OCI-LY1 (cell line): ENCODE data around the gene KRT8.

Experiments used
- H2AFZ ChIP-seq: fragments of 200-600 bp; sonication (generic), shearing (Covaris generic); 2 replicates; pipeline ENCODE4 v1.6.0; 2014; ENCODE audit warnings: antibody characterized with exemption, mild to moderate bottlenecking, low read length
- H3F3A ChIP-seq: fragments of 200-600 bp; sonication (generic), shearing (Covaris generic); 2 replicates; pipeline ENCODE4 v1.6.0; 2014; ENCODE audit warnings: mild to moderate bottlenecking, antibody characterized with exemption, low read length, moderate library complexity; ENCODE audit not compliant: insufficient read depth
- H3K27ac ChIP-seq: fragments of 200-600 bp; sonication (generic); 2 replicates; pipeline ENCODE4 v1.5.1; 2014; ENCODE audit warnings: low read length, mixed run types, mild to moderate bottlenecking, low read depth; ENCODE audit not compliant: poor library complexity, severe bottlenecking
- H3K27me3 ChIP-seq: fragments of 200-600 bp; sonication (generic); 2 replicates; pipeline ENCODE4 v1.6.0; 2014; ENCODE audit warnings: antibody characterized with exemption, mild to moderate bottlenecking, low read length, moderate library complexity; ENCODE audit not compliant: insufficient read depth
- H3K36me3 ChIP-seq: fragments of 200-600 bp; sonication (generic); 2 replicates; pipeline ENCODE4 v1.6.1; 2014; ENCODE audit warnings: mild to moderate bottlenecking, antibody characterized with exemption, low read length, moderate library complexity, mixed read lengths; ENCODE audit not compliant: insufficient read depth
- H3K4me1 ChIP-seq: fragments of 200-600 bp; sonication (generic); 2 replicates; pipeline ENCODE4 v1.5.1; 2014; ENCODE audit warnings: mild to moderate bottlenecking, low read length, moderate library complexity; ENCODE audit not compliant: insufficient read depth, severe bottlenecking
- H3K4me2 ChIP-seq: fragments of 200-600 bp; sonication (generic), shearing (Covaris generic); 2 replicates; pipeline ENCODE4 v1.6.1; 2014; ENCODE audit warnings: low read length
- H3K4me3 ChIP-seq: fragments of 200-600 bp; sonication (generic); 2 replicates; pipeline ENCODE4 v1.5.1; 2014; ENCODE audit warnings: low read length, low read depth, mild to moderate bottlenecking, mixed read lengths; ENCODE audit not compliant: poor library complexity, severe bottlenecking
- H3K79me2 ChIP-seq: fragments of 200-600 bp; shearing (Covaris generic); 2 replicates; pipeline ENCODE4 v1.6.1; 2016; ENCODE audit warnings: mixed run types, low read length, mixed read lengths; ENCODE audit not compliant: insufficient read depth
- H3K9ac ChIP-seq: fragments of 200-600 bp; sonication (generic), shearing (Covaris generic); 2 replicates; pipeline ENCODE4 v1.6.1; 2014; ENCODE audit warnings: mild to moderate bottlenecking, low read length, mixed read lengths
- H3K9me2 ChIP-seq: fragments of 200-600 bp; sonication (generic), shearing (Covaris generic); 2 replicates; pipeline ENCODE4 v1.6.1; 2014; ENCODE audit warnings: low read depth, mild to moderate bottlenecking, low read length, mixed read lengths
- H3K9me3 ChIP-seq: fragments of 200-600 bp; shearing (Covaris generic); 2 replicates; pipeline ENCODE4 v1.6.1; 2014; ENCODE audit warnings: low read length, mixed read lengths
- H4K20me1 ChIP-seq: fragments of 200-600 bp; sonication (generic), shearing (Covaris generic); 2 replicates; pipeline ENCODE4 v1.6.0; 2016; ENCODE audit warnings: mild to moderate bottlenecking, low read length; ENCODE audit not compliant: insufficient read depth
- EZH2 ChIP-seq: fragments of 200-600 bp; sonication (generic), shearing (Covaris generic); IDR thresholded peaks from 2 replicates; pipeline ENCODE4 v1.8.0; 2017; ENCODE audit warnings: borderline replicate concordance, mixed run types, mild to moderate bottlenecking, antibody characterized with exemption, low read length, moderate library complexity, mixed read lengths
- TF ChIP-seq, protein P1 (sequence below): fragments of 200-600 bp; sonication (generic), shearing (Covaris generic); IDR thresholded peaks from 2 replicates; pipeline ENCODE4 v1.5.1; 2017; ENCODE audit warnings: mild to moderate bottlenecking, antibody characterized with exemption, low read length, moderate library complexity, mixed read lengths

Gene KRT8

DNA sequence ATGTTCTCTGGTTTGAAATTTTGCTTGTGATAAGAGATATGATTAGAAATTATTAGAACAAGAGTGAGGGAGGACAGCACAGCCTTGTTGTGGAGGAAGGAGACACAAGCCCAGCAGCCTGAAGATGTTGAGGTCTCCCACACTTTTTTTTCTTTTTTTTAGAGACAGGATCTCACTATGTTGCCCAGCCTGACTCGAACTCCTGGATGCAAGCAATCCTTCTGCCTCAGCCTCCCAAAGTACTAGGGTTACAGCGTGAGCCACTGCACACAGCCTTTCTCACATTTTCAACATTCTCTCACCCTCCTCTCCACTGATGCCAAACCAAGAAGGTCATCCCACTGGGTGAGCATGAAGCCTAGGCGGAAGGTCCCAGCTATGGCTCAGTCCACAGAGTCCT, 4.9 kb upstream of the KRT8 start:
- H3K4me2 ChIP-seq = no peak overlapping the region
- H3K9ac ChIP-seq = no peak overlapping the region
- no peaks in the 10 kb centered on the region for H3K27me3 ChIP-seq
- H3K36me3 ChIP-seq = no peaks in the 10 kb centered on the region
- H3K27ac ChIP-seq = no peak overlapping the region
- H3K9me2 ChIP-seq = no peaks in the 10 kb centered on the region
- no peaks in the 10 kb centered on the region for H3K9me3 ChIP-seq
- no peaks in the 10 kb centered on the region for H4K20me1 ChIP-seq
- H3K4me1 ChIP-seq = no peaks in the 10 kb centered on the region
- no peaks in the 10 kb centered on the region for H3F3A ChIP-seq
- TF ChIP-seq, protein P1, sequence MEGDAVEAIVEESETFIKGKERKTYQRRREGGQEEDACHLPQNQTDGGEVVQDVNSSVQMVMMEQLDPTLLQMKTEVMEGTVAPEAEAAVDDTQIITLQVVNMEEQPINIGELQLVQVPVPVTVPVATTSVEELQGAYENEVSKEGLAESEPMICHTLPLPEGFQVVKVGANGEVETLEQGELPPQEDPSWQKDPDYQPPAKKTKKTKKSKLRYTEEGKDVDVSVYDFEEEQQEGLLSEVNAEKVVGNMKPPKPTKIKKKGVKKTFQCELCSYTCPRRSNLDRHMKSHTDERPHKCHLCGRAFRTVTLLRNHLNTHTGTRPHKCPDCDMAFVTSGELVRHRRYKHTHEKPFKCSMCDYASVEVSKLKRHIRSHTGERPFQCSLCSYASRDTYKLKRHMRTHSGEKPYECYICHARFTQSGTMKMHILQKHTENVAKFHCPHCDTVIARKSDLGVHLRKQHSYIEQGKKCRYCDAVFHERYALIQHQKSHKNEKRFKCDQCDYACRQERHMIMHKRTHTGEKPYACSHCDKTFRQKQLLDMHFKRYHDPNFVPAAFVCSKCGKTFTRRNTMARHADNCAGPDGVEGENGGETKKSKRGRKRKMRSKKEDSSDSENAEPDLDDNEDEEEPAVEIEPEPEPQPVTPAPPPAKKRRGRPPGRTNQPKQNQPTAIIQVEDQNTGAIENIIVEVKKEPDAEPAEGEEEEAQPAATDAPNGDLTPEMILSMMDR = no peak
- TF ChIP-seq EZH2 = no peak
- H3K4me3 ChIP-seq = no peak overlapping the region
- no peak overlapping the region for H2AFZ ChIP-seq
- H3K79me2 ChIP-seq = no peaks in the 10 kb centered on the region

DNA sequence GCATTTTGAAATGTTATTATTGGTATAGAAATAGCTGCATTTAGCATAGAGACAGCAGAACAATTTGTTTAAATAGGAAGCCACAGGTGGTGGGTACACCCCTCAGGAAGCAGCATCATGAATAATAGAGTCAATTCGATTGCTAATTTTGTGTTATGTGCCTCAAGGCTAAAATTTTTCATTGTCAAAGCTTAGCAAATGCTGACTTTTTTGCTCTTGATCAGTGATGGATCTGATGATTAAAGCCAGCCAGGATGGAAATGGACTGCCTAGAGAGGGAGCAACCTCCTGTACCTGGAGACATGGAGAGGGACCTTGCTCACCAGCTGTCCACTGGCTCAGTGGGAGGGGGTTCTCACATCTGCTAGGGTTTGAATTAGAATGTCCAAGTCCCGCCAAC, 4.5 kb upstream of the KRT8 start:
- H3K9me2 ChIP-seq = no peaks in the 10 kb centered on the region
- no peaks in the 10 kb centered on the region for H3K36me3 ChIP-seq
- no peaks in the 10 kb centered on the region for H4K20me1 ChIP-seq
- H3F3A ChIP-seq = no peaks in the 10 kb centered on the region
- H2AFZ ChIP-seq = no peak overlapping the region
- no peak for TF ChIP-seq EZH2
- TF ChIP-seq, protein P1 = no peak
- H3K27me3 ChIP-seq = no peaks in the 10 kb centered on the region
- no peak overlapping the region for H3K4me3 ChIP-seq
- no peak overlapping the region for H3K9ac ChIP-seq
- H3K79me2 ChIP-seq = no peaks in the 10 kb centered on the region
- H3K4me2 ChIP-seq = no peak overlapping the region
- H3K9me3 ChIP-seq = no peaks in the 10 kb centered on the region
- no peaks in the 10 kb centered on the region for H3K4me1 ChIP-seq
- no peak overlapping the region for H3K27ac ChIP-seq

DNA sequence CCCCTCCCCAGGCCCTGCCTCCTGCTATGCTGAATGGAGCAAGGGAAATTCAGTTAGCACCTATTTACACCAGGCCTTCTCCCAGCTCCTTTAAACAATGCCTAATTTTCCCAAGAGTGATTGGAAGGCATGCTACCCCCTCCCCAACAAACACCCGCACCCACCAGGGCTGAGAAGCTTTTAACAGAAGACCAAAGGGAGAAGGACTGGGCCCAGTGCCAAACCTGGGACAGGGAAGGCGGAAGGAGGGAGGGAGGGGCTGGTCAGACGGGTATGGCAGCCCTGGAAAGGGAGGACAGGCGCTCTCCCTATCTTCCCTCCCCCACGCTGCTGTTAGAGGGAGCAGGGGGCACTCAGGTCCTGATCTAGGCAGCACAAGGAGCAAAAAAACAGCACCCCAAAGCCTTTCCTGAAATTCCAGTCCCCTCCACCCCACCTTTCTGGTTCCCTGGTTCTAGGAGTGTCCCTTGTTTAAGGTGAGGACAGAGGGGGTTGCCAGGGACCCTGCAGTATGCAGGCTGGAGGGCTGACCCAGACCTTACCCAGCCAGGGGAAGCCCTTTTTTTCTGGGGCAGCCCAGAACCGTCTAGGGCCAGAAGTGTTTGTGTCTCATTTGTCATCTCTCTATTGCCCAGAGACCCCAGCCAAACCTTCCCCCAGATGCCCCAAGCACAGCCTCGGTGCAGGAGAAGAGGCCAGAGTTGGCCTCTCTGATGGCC, 2.4 kb upstream of the KRT8 start:
- H3K36me3 ChIP-seq = no peaks in the 10 kb centered on the region
- H3K79me2 ChIP-seq = no peaks in the 10 kb centered on the region
- no peaks in the 10 kb centered on the region for H4K20me1 ChIP-seq
- TF ChIP-seq EZH2 = no peak
- no peak overlapping the region for H3K27ac ChIP-seq
- no peak overlapping the region for H2AFZ ChIP-seq
- H3F3A ChIP-seq = no peaks in the 10 kb centered on the region
- no peak overlapping the region for H3K4me3 ChIP-seq
- no peaks in the 10 kb centered on the region for H3K9me2 ChIP-seq
- H3K9me3 ChIP-seq = no peaks in the 10 kb centered on the region
- H3K9ac ChIP-seq = no peak overlapping the region
- no peaks in the 10 kb centered on the region for H3K4me1 ChIP-seq
- no peak overlapping the region for H3K4me2 ChIP-seq
- no peaks in the 10 kb centered on the region; the same call in 1 of the 2 replicates for H3K27me3 ChIP-seq

DNA sequence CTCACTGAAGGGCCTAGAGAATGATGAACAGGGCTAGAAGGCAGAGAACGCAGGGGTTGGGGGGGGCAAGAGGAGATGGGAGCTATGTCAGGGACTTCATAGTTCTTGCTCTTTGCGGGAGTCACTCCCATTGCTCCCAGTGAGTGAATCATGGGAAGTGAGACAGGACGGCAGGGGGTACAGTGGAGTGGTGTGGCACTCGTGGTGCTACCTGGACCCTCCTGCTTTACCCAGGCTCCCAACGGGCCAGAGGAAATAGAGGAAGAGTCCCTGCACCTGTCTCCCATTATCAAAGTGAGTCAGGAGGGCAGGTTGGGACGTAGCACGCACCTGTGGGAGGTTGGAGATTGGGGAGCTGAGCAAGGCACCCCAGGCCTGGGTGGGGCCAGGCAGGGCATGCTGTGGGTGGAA, 1.3 kb upstream of the KRT8 start:
- Histone ChIP-seq H3K4me3 (no peak overlapping the region), H3K9ac (no peak overlapping the region), H3F3A (no peaks in the 10 kb centered on the region), H2AFZ (no peak overlapping the region), H3K27me3 (no peaks in the 10 kb centered on the region; the same call in 1 of the 2 replicates), H4K20me1 (no peaks in the 10 kb centered on the region), H3K36me3 (no peaks in the 10 kb centered on the region), H3K9me3 (no peaks in the 10 kb centered on the region), H3K9me2 (no peaks in the 10 kb centered on the region), H3K27ac (no peak overlapping the region), H3K4me1 (no peaks in the 10 kb centered on the region), H3K4me2 (no peak overlapping the region), H3K79me2 (no peaks in the 10 kb centered on the region)
- TF ChIP-seq EZH2 = no peak
- TF ChIP-seq, protein P1 = no peak
